Activated T-helper 1 cell treated with anti-CD3 and anti-CD28 coated beads, Interleukin-2, amount 50 U/mL, for 16 hours (primary cell): ENCODE results near the gene C1orf167.

ENCODE experiments used
- DNase-seq, 2 donors: peaks; one replicate each; pipeline ENCODE4 v3.0.0-alpha.2; 2020; ENCODE audit warnings: low read depth in 1 of 2, low spot score in 1 of 2

Gene C1orf167

GRCh38 chr1:11735854-11736745 lies 25.9 kb upstream of the C1orf167 start, which contains the start of gene AGTRAP:
AGTRAP (plus strand) TSS chr1:11736136; CDS start chr1:11736209, 73 bp downstream.
- DNase-seq, result peak; percentile 69 to 74

- DNase-seq, result peak; percentile 8 to 21
Measured at GRCh38 chr1:11736746-11737639, 25.0 kb upstream of the C1orf167 start.

- DNase-seq, result no peak
Measured at GRCh38 chr1:11738096-11738495, 23.9 kb upstream of the C1orf167 start.

- no peak for DNase-seq
Measured at GRCh38 chr1:11738783-11739182, 23.2 kb upstream of the C1orf167 start.

GRCh38 chr1:11740258-11741192 lies 21.5 kb upstream of the C1orf167 start:
- DNase-seq, result no peak

GRCh38 chr1:11741482-11741881 lies 20.5 kb upstream of the C1orf167 start:
- no peak for DNase-seq

GRCh38 chr1:11741919-11742558 lies 20.0 kb upstream of the C1orf167 start:
- DNase-seq, result no peak

- DNase-seq, result no peak
Measured at GRCh38 chr1:11744287-11744686, 17.7 kb upstream of the C1orf167 start.

GRCh38 chr1:11746092-11746491 lies 15.9 kb upstream of the C1orf167 start:
- no peak for DNase-seq

GRCh38 chr1:11746795-11747487 lies 15.1 kb upstream of the C1orf167 start:
- DNase-seq, result no peak

- no peak for DNase-seq
Measured at GRCh38 chr1:11748294-11749202, 13.4 kb upstream of the C1orf167 start.

- peak in 1 of 2 donors; percentile 16 for DNase-seq
Measured at GRCh38 chr1:11749203-11749689, 12.7 kb upstream of the C1orf167 start.

GRCh38 chr1:11749996-11750395 lies 12.0 kb upstream of the C1orf167 start:
- DNase-seq, result no peak

GRCh38 chr1:11751087-11751486 lies 10.9 kb upstream of the C1orf167 start:
- no peak for DNase-seq

GRCh38 chr1:11752359-11753088 lies 9.5 kb upstream of the C1orf167 start:
- no peak for DNase-seq

- DNase-seq, result no peak
Measured at GRCh38 chr1:11753555-11754208, 8.3 kb upstream of the C1orf167 start.

- DNase-seq, result no peak
Measured at GRCh38 chr1:11757047-11757446, 4.9 kb upstream of the C1orf167 start.
